Measurements from ENCODE around the gene TIAM2. TPM values are rescaled to one million over a fixed set of nuclear protein-coding genes. Genes with fewer than 3 reads are reported as not detected.
A peak's percentile ranks its signal among the peaks of the same experiment; 100 is the strongest.
"Not testable (repeated sequence)": the region's sequence is repeated elsewhere in the genome, so short reads cannot be mapped to it uniquely, and the experiment has no call there.

The TIAM2 gene
- total and polyA plus RNA-seq, 12 donors, result 4.0 to 24.7 (median 8.8) TPM

- WGBS, 4 donors, result 92 to 96% (median 94%) methylated on average over 1 of the region's 1 CpG
- TF ChIP-seq, protein P1, sequence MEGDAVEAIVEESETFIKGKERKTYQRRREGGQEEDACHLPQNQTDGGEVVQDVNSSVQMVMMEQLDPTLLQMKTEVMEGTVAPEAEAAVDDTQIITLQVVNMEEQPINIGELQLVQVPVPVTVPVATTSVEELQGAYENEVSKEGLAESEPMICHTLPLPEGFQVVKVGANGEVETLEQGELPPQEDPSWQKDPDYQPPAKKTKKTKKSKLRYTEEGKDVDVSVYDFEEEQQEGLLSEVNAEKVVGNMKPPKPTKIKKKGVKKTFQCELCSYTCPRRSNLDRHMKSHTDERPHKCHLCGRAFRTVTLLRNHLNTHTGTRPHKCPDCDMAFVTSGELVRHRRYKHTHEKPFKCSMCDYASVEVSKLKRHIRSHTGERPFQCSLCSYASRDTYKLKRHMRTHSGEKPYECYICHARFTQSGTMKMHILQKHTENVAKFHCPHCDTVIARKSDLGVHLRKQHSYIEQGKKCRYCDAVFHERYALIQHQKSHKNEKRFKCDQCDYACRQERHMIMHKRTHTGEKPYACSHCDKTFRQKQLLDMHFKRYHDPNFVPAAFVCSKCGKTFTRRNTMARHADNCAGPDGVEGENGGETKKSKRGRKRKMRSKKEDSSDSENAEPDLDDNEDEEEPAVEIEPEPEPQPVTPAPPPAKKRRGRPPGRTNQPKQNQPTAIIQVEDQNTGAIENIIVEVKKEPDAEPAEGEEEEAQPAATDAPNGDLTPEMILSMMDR (IDR thresholded peaks at IDR 0.05), result no peak
- H3K27me3 ChIP-seq, result no peaks in the 10 kb centered on the region
- H3K4me1 ChIP-seq (replicated peaks in 1 of 2), result peaks cover 0 to 4% of the 10 kb centered on the region in 2 donors
- no peaks in the 10 kb centered on the region for H3K9me3 ChIP-seq (replicated peaks in 1 of 3)
- H3K4me3 ChIP-seq, result no peak overlapping the region
- no peaks in the 10 kb centered on the region for H3K36me3 ChIP-seq (replicated peaks in 1 of 2)
- intact Hi-C loops (cut with DNase I), result no loop called here
- no peak overlapping the region for H3K27ac ChIP-seq
- no peak for DNase-seq
These were observed 19.0 kb downstream of the TIAM2 start for GRCh38 chr6:155014137-155014536.

- DNase-seq, result peak in 1 of 7 donors; percentile 6
- intact Hi-C loops (cut with DNase I), result no loop called here
- no peak for TF ChIP-seq POLR2A (IDR thresholded peaks at IDR 0.05)
- TF ChIP-seq, protein P1 (IDR thresholded peaks at IDR 0.05), result no peak
- WGBS, 4 donors, result 89 to 96% (median 94%) methylated on average over 3 of the region's 3 CpGs
- no peaks in the 10 kb centered on the region for H3K9me3 ChIP-seq (replicated peaks in 1 of 3)
- H3K36me3 ChIP-seq (replicated peaks in 1 of 2), result no peaks in the 10 kb centered on the region
- no peak overlapping the region for H3K4me3 ChIP-seq
- H3K27ac ChIP-seq, result no peak overlapping the region
- peaks cover 0 to 4% of the 10 kb centered on the region in 2 donors for H3K4me1 ChIP-seq (replicated peaks in 1 of 2)
- no peaks in the 10 kb centered on the region for H3K27me3 ChIP-seq
These were observed 19.7 kb downstream of the TIAM2 start for GRCh38 chr6:155014670-155015300.

DNA sequence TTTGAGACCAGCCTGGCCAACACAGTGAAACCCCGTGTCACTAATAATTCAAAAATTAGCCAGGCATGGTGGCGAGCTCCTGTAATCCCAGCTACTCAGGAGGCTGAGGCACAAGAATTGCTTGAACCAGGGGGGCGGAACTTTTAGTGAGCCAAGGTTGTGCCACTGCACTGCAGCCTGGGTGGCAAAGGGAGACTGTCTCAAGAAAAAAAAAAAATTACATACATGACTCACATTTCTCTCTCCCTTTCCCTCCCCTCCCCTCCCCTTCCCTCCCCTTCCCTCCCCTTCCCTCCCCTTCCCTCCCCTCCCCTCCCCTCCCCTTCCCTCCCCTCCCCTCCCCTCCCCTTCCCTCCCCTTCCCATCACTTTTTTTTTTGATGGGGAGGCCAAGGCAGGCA lies 23.3 kb downstream of the TIAM2 start:
- H3K9me3 ChIP-seq (replicated peaks in 1 of 3); H3K27me3 ChIP-seq; H3K36me3 ChIP-seq (replicated peaks in 1 of 2); intact Hi-C loops (cut with DNase I); H3K4me1 ChIP-seq (replicated peaks in 1 of 2); H3K4me3 ChIP-seq; H3K27ac ChIP-seq: not testable (repeated sequence)
- 69 to 79% (median 73%) methylated on average over 3 of the region's 3 CpGs for WGBS, 4 donors
- DNase-seq, result peak in 1 of 7 donors; percentile 3

DNA sequence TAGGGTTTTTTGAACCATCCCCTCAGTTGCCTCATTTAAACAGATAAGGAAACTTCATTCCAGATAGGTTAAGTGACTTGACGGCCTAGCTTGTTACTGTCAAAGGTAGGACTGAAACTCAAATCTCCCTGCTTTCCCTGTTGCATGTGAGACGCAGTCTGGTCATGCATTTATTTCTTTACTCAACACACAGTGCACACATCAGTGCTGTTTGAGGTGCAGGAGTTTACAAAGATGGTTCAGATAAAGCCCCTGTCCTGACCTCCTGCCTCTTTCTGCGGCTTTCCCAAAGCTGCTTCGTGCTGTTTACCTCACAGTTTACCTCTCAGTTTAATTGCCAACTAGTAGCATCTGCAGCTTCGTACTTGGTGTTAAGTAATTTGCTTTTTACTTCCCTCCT lies 26.6 kb downstream of the TIAM2 start:
- H3K27me3 ChIP-seq, result no peaks in the 10 kb centered on the region
- peaks cover 5 to 14% of the 10 kb centered on the region in 2 donors for H3K4me1 ChIP-seq (replicated peaks in 1 of 2)
- H3K9me3 ChIP-seq (replicated peaks in 1 of 3), result no peaks in the 10 kb centered on the region
- H3K4me3 ChIP-seq, result no peak overlapping the region
- intact Hi-C loops (cut with DNase I), result no loop called here
- TF ChIP-seq, protein P1 (IDR thresholded peaks at IDR 0.05), result no peak
- TF ChIP-seq POLR2A (IDR thresholded peaks at IDR 0.05), result no peak
- WGBS, 4 donors, result 90 to 97% (median 93%) methylated on average over 5 of the region's 5 CpGs
- H3K27ac ChIP-seq, result no peak overlapping the region
- DNase-seq, result no peak
- H3K36me3 ChIP-seq (replicated peaks in 1 of 2), result no peaks in the 10 kb centered on the region

DNA sequence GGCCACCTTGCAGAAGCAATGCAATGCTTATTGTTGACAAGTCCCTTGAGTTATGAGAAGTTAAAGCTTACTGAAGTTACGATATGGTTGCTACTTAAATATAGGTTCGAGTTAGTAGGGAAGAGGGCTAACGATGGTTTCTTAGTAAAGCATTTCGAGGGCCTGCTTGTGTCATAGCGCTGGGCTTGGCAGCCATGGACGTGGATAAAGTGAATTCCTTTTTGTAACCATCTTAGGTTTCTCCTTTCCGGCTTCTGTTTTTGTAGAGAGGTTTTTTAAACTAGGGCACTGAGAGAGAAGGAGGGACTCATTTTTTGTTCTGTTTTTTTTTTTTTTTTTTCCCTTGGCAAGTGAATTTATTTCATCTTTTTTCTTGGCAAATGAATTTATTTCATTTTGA lies 27.6 kb downstream of the TIAM2 start:
- intact Hi-C loops (cut with DNase I), result no loop called here
- Histone ChIP-seq H3K4me1 (replicated peaks in 1 of 2) (peaks cover 5 to 18% of the 10 kb centered on the region in 2 donors), H3K36me3 (replicated peaks in 1 of 2) (no peaks in the 10 kb centered on the region), H3K9me3 (replicated peaks in 1 of 3) (no peaks in the 10 kb centered on the region), H3K27me3 (no peaks in the 10 kb centered on the region), H3K27ac (no peak overlapping the region), H3K4me3 (no peak overlapping the region)
- peak in 1 of 7 donors; percentile 23 for DNase-seq
- TF ChIP-seq, protein P1 (IDR thresholded peaks at IDR 0.05), result no peak
- TF ChIP-seq POLR2A (IDR thresholded peaks at IDR 0.05), result no peak
- WGBS, 4 donors, result 79 to 93% (median 89%) methylated on average over 7 of the region's 7 CpGs

Measured in adrenal gland (tissue), 12 donors.